ENCODE measurements around the gene PCDH9. TPM values are rescaled to one million over a fixed set of nuclear protein-coding genes. Genes with fewer than 3 reads are reported as not detected.

The PCDH9 gene
- polyA plus RNA-seq, 1 experiment, result 3.3 TPM

- Histone ChIP-seq H3K4me3 (ENCODE audit: low read depth, low read length) (no peak overlapping the region), H3K27ac (ENCODE audit: low read depth, low read length) (no peak overlapping the region), H3K9me3 (ENCODE audit: control insufficient read depth, insufficient read depth, low read length) (no peaks in the 10 kb centered on the region), H3K27me3 (ENCODE audit: control insufficient read depth, insufficient read depth, low read length) (no peaks in the 10 kb centered on the region)
- ChIA-PET POLR2A (no interaction called here), CTCF (no interaction called here)
- DNase-seq (ENCODE audit: low read depth, low spot score), result no peak
- TF ChIP-seq CTCF (IDR thresholded peaks at IDR 0.05; ENCODE audit: low read depth, low read length), result no peak
These were observed 648.5 kb downstream of the PCDH9 start for GRCh38 chr13:66581675-66582074.

GRCh38 chr13:66578305-66578704 lies 651.8 kb downstream of the PCDH9 start:
- POLR2A ChIA-PET, result no interaction called here

GRCh38 chr13:66577358-66577757 lies 652.8 kb downstream of the PCDH9 start:
- H3K4me3 ChIP-seq (ENCODE audit: low read depth, low read length), result no peak overlapping the region
- no peak for DNase-seq (ENCODE audit: low read depth, low spot score)
- H3K27me3 ChIP-seq (ENCODE audit: control insufficient read depth, insufficient read depth, low read length), result no peaks in the 10 kb centered on the region
- H3K9me3 ChIP-seq (ENCODE audit: control insufficient read depth, insufficient read depth, low read length), result no peaks in the 10 kb centered on the region
- ChIA-PET CTCF (no interaction called here), POLR2A (no interaction called here)
- no peak overlapping the region for H3K27ac ChIP-seq (ENCODE audit: low read depth, low read length)
- no peak for TF ChIP-seq CTCF (IDR thresholded peaks at IDR 0.05; ENCODE audit: low read depth, low read length)

More at GRCh38 chr13:66578305-66578704, 651.8 kb downstream of the PCDH9 start:
- no peak for TF ChIP-seq CTCF (IDR thresholded peaks at IDR 0.05; ENCODE audit: low read depth, low read length)
- CTCF ChIA-PET, result no interaction called here
- H3K9me3 ChIP-seq (ENCODE audit: control insufficient read depth, insufficient read depth, low read length), result no peaks in the 10 kb centered on the region
- no peak for DNase-seq (ENCODE audit: low read depth, low spot score)
- no peak overlapping the region for H3K27ac ChIP-seq (ENCODE audit: low read depth, low read length)
- no peak overlapping the region for H3K4me3 ChIP-seq (ENCODE audit: low read depth, low read length)
- H3K27me3 ChIP-seq (ENCODE audit: control insufficient read depth, insufficient read depth, low read length), result no peaks in the 10 kb centered on the region

- no peak overlapping the region for H3K27ac ChIP-seq (ENCODE audit: low read depth, low read length)
- no peaks in the 10 kb centered on the region for H3K27me3 ChIP-seq (ENCODE audit: control insufficient read depth, insufficient read depth, low read length)
- no peak for DNase-seq (ENCODE audit: low read depth, low spot score)
- CTCF ChIA-PET, result interaction anchor here (0.8 kb wide), 1 partner anchor 42 kb away, joined by 3 read pairs; no protein-coding TSS in a partner anchor
- TF ChIP-seq CTCF (IDR thresholded peaks at IDR 0.05; ENCODE audit: low read depth, low read length), result no peak
- no peak overlapping the region for H3K4me3 ChIP-seq (ENCODE audit: low read depth, low read length)
- no peaks in the 10 kb centered on the region for H3K9me3 ChIP-seq (ENCODE audit: control insufficient read depth, insufficient read depth, low read length)
- POLR2A ChIA-PET, result no interaction called here
These were observed 653.8 kb downstream of the PCDH9 start for GRCh38 chr13:66576381-66576780.

GRCh38 chr13:66574606-66575005 lies 655.5 kb downstream of the PCDH9 start:
- Histone ChIP-seq H3K27ac (ENCODE audit: low read depth, low read length) (no peak overlapping the region), H3K27me3 (ENCODE audit: control insufficient read depth, insufficient read depth, low read length) (no peaks in the 10 kb centered on the region), H3K9me3 (ENCODE audit: control insufficient read depth, insufficient read depth, low read length) (no peaks in the 10 kb centered on the region), H3K4me3 (ENCODE audit: low read depth, low read length) (no peak overlapping the region)
- DNase-seq (ENCODE audit: low read depth, low spot score), result no peak
- no peak for TF ChIP-seq CTCF (IDR thresholded peaks at IDR 0.05; ENCODE audit: low read depth, low read length)
- ChIA-PET CTCF (no interaction called here), POLR2A (no interaction called here)

All from AG04450 (cell line).